Left renal cortex interstitium (tissue), 4 donors: ENCODE data around the gene PHAX. TPM values are rescaled to one million over a fixed set of nuclear protein-coding genes. Genes with fewer than 3 reads are reported as not detected.
A peak's percentile ranks its signal among the peaks of the same experiment; 100 is the strongest.
"Not testable (repeated sequence)": the region's sequence is repeated elsewhere in the genome, so short reads cannot be mapped to it uniquely, and the experiment has no call there.

Source experiments
- DNase-seq, 4 donors: peaks; one replicate each; pipeline ENCODE4 v3.0.0-alpha.2; 2013; ENCODE audit warnings: low read depth in 4 of 4, low spot score in 2 of 4, missing footprints in 1 of 4
- polyA plus RNA-seq, 4 donors: library from polyadenylated mRNA; unstranded; fragments of 120-200 nt; gene quantifications; one replicate each; pipeline ENCODE4 v1.2.1, GENCODE V29; 2013; ENCODE audit not compliant: insufficient read length in 4 of 4

PHAX gene
- 10 to 100 TPM; 54.9 to 100.0 (median 74.8) TPM for polyA plus RNA-seq

DNA sequence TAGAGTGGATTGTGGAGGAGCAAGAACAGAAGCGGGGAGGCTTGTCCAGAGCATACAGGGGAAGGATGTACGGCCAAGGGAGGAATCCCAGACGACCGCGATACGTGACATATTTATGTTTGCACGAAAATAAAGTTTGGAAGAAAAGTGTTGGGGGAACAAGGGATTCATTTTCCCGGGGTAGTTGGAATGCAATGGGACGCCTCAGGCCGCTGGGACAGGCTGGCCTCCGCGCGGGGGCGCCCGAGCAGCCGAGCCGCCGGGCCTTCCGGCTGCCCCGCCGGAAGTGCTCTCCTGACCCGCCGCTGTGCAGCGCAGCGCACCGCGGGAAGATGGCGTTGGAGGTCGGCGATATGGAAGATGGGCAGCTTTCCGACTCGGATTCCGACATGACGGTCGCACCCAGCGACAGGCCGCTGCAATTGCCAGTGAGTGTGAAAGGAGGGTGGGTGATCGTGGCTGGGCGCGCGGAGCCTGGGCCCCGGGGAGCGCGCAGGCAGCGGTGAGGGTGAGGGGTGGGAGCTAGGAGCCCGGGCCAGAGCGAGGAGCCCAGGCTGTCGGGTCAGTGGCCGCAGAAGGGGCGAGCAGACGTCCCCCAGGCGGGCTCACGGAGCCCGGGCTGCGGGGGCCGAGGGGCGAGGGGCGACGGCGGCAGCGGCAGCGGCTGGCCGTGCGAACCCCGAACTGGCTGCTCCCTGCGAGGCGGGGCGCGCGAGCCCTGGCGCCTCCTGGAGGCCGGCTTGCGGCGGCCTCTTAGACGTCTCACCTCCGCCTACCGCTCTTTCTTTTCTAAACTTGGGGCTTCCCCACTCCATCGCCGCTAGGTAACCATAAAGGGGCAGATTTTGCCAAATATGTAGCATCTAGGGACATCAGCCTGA lies at the start of gene PHAX:
PHAX (plus strand) TSS at position 317 of the 881 bp plus-strand sequence; CDS start at position 333, 16 bp downstream.
- peak in 3 of 4 donors; percentile 53 to 71 (median 65) for DNase-seq

DNA sequence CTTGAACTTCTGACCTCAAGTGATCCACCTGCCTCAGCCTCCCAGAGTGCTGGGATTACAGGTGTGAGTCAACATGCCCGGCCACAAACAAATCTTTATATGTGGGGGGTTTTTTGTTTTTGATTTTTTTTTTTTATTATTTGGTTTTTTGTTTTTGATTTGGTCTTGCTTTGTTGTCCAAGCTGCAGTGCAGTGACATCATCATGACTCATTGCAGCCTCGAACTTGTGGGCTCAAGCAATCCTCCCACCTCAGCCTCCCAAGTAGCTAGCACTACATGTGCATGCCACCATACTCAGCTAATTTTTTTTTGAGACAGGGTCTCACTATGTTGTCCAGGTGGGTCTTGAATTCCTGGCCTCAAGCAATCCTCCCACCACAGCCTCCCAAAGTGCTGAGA lies 48.1 kb upstream of the PHAX start:
- DNase-seq = no peak

- not testable (repeated sequence) for DNase-seq
These were observed 45.6 kb upstream of the PHAX start for GRCh38 chr5:126555101-126555500.

DNA sequence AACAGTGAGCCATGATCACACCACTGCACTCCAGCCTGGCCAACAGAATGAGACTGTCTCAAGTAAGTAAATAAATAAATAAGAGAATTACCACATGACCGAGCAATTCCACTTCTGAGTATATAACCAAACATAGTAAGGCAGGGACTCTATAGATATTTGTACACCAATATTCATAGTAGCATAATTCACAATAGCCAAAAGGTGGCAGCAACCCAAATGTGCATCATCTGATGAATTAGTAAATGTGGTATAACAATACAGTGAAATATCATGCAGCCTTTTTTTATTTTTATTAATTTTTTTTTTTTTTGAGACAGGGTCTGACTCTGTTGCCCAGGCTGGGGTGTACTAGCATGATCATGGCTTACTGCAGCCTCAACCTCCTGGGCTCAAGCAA lies 38.8 kb upstream of the PHAX start:
- DNase-seq = no peak

DNA sequence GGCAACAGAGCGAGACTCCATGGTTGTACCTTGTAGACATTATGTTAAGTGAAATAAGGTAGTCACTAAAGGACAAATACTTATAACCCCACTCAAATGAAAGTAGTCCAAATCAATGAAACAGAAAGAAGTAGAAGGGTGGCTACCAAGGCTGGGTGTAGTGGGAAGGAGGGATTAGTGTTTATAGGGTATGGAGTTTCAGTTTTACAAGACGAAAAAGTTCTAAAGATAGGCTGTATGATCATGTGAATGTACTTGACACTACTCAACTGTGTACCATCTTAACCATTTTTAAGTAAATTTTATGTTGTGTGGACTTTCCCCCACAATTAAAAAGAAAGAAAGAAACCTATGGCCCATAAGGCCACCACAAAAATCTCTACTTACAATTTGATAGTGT lies 37.9 kb upstream of the PHAX start:
- no peak for DNase-seq

- DNase-seq = no peak
These were observed 32.5 kb upstream of the PHAX start for GRCh38 chr5:126568206-126568755.

DNA sequence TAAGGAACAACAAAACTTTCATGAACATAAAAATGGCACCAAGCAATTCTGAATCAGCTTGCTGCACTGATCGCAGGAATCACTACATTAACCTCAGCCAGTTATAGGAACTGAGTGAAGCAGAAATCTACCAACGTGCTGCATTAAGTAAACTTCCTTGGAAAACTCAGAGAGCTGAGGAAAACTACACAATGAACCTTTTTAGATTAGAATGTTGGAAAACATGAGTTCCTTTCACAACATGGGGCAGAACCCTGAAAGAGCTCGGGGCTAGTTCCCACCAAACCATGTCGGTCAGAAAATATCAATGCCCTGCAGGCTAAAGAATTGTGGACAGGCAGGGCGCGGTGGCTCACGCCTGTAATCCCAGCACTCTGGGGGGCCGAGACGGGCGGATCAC lies 25.1 kb upstream of the PHAX start:
- DNase-seq = no peak

GRCh38 chr5:126576974-126577373 lies 23.8 kb upstream of the PHAX start:
- DNase-seq = no peak

- DNase-seq = no peak
These were observed 23.3 kb upstream of the PHAX start for GRCh38 chr5:126577415-126577814.

DNA sequence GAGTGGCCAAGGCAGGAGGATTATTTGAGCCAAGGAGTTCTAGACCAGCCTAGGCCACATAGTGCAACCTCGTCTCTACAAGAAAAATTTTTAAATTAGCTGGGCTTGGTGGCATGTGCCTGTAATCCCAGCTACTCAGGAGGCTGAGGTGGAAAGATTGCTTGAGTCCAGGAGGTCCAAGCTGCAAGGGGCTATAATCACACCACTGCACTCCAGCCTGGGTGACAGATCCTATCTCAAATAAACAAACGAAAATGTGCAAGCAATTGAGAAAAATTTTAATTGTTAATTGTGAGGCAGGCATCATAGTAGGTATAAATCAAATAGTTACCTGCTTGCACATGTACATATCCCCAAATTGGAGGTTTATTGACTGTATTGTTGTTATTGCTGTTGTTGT lies 21.0 kb upstream of the PHAX start:
- no peak for DNase-seq

DNA sequence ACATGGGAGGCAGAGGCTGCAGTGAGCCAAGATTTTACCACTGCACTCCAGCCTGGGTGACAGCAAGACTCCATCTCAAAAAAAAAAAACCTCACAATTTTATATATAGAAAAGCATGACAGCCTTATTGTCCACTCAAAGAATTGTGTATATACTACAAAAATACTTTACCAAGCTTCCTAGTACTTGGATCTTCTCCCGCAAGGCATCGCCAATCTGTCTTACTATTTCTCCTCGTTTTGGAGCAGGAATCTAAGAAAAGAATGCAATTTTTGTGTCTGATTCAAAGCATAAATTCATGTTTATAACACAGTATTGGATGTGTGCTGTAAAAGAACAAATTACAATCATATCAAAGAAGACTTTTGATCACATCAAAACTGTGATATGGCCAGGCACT lies 17.0 kb upstream of the PHAX start:
- DNase-seq = no peak

GRCh38 chr5:126587551-126588390 lies 13.0 kb upstream of the PHAX start:
- no peak for DNase-seq

DNA sequence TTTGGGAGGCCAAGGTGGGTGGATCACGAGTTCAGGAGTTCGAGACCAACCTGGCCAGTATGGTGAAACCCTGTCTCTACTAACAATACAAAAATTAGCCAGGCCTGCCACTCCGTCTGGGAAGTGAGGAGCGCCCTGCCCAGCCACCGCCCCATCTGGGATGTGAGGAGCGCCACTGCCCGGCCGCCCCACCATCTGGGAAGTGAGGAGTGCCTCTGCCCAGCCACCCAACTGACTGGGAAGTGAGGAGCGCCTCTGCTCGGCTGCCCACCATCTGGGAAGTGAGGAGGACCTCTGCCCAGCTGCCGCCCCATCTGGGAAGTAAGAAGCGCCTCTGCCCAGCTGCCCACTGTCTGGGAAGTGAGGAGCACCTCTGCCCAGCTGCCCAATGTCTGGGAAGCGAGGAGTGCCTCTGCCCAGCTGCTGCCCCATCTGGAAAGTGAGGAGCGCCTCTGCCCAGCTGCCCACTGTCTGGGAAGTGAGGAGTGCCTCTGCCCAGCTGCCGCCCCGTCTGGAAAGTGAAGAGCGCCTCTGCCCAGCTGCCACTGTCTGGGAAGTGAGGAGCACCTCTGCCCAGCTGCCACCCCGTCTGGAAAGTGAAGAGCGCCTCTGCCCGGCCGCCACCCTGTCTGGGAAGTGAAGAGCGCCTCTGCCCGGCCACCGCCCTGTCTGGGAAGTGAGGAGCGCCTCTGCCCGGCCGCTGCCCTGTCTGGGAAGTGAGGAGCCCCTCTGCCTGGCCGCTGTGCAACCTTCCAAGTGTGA lies 11.0 kb upstream of the PHAX start:
- DNase-seq = no peak

GRCh38 chr5:126591549-126591948 lies 9.2 kb upstream of the PHAX start:
- no peak for DNase-seq

DNA sequence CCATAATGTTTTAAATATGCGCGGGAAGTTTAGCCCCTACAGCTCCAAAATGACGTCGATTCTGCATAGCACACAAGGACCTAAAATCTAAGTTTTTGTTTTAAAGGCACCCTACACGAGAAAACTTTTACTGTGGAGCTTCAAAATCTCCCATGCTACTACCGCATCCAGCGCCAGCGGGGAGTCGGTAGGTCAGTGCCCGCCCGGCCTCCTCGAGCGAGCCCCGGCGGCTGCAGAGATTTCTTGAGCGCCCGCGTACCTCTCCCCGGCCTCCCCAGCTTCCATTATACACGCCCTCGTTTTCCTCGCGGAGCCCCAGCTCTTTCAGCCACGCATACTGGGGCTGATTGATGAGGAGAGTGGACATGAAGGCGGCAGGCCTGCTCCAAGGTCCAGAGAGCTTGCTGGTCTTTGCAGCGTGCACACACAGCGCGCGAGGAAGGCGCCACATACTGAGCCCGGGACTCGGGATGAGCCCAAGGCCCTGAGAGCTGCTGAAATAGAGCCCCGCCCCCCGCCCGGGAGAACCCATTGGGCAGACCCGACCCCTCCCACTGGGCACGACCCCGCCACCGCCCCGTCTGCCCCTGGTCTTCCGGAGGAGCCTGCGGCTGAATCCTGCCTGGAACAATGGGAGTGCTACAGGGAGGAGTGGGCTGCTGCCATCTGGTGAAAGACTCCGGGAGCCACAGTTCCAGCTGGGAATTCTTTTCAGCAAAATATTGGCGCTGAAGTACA lies 5.8 kb upstream of the PHAX start, which contains the start of gene ALDH7A1:
ALDH7A1 (minus strand) TSS at position 472 of the 738 bp plus-strand sequence; CDS start at position 451, 21 bp downstream.
- DNase-seq = peak; percentile 82 to 92 (median 88)

- no peak for DNase-seq
These were observed 5.2 kb upstream of the PHAX start for GRCh38 chr5:126595486-126596083.

- no peak for DNase-seq
These were observed 3.6 kb upstream of the PHAX start for GRCh38 chr5:126597156-126597555.

DNA sequence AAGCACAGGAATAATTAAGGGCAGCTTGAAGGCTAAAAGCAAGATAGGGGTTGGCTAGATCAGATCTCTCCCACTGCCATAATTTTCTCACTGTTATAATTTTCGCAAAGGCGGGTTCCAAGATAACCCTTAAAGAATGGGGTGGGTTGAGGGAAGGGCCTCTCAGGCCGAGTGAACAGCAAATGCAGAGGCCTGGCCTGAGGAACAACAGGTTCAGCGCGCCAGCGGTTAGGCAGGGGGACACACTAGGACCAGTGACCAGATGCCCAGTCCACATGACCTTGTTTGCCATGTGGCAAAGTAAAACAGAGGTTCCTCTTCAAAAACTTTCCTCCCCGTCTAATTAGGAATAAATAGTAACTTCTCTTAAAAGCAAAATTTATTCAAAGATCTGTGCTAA lies 1.2 kb upstream of the PHAX start:
- DNase-seq = no peak

- DNase-seq = peak in 1 of 4 donors; percentile 6
These were observed 646 bp upstream of the PHAX start for GRCh38 chr5:126599971-126600630.
